ENCODE measurements around the gene SYDE2. TPM values are rescaled to one million over a fixed set of nuclear protein-coding genes. Genes with fewer than 3 reads are reported as not detected.
"Not testable (repeated sequence)": the region's sequence is repeated elsewhere in the genome, so short reads cannot be mapped to it uniquely, and the experiment has no call there.

Gene SYDE2
- polyA plus RNA-seq, 12 donors = 2.6 to 7.4 (median 4.0) TPM; not detected in 1

DNA sequence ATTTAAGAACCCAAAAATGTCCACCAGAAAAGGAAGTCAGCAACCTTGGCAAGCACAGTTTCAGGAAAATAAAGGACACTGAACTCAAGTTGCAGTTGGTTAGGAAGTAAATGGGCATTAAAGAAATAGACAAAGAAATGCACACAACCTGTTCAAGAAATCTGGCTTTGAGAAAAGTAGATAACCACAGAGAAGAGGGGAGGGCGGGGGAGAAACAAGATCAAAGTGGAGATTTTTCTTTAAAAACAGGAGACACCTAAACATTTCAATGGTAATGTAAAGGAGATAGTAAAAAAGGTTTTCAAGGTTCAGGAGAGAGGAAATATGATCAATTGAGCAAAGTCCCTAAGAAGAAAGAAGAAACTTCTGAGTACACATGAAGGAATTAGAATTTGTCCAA lies 29.1 kb downstream of the SYDE2 start:
- no peak for DNase-seq

DNA sequence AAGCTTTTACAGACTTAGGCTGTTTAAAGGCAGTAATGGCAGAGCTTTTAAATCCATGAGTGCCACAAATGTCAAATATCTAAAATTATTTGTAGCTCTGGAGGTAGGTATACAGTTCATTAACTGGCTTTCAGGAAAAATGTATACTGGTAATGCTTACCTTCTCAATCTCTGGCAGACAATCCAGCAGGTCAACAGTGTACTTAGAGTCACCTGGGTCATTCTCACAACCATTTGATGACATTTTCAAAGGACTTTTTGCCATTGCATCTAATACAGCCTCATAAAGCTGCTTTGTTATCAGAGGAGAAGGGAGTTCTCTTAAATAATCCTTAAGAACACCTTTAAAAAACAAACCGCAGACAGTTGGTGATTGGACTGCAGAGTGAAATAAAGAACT lies 31.9 kb downstream of the SYDE2 start:
- DNase-seq = no peak

DNA sequence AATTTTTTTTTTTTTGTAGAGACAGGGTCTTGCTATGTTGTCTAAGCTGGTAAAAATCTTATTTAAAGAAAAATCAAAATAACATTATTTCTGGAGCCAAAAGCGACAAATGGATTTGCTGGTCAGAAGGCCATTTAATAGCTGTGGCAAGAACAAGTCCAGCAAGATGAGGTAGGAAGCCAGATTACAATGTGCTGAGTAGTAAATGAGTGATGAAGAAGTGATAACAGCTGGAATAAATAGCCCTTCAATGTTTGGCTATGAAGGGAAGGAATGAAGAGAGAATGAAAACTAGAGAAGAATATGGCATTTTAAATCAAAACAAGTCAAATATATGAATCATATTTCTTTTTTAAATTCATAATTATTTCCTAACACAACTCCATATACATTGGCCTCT lies 34.5 kb downstream of the SYDE2 start:
- DNase-seq = no peak

DNA sequence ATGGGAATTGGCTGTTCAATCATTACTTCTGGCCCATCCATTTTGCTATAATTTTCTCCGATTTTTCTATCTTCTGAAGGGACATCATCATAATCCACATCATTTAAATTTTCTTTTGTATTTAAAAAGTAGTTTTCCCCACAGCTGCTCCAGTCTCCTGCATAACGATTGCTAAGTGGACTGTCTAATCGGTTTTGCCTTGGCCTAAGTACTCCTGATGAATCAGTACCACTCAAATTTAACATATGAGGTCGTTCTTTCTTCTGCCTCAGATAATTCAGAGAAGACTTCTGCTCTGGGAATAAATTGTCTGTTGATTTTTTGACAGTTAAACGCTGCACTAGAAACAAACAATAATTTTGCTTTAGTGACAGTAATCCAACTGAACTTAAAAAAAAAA lies 41.9 kb downstream of the SYDE2 start:
- DNase-seq = no peak

GRCh38 chr1:85157436-85157835 lies 43.4 kb downstream of the SYDE2 start:
- no peak for DNase-seq

DNA sequence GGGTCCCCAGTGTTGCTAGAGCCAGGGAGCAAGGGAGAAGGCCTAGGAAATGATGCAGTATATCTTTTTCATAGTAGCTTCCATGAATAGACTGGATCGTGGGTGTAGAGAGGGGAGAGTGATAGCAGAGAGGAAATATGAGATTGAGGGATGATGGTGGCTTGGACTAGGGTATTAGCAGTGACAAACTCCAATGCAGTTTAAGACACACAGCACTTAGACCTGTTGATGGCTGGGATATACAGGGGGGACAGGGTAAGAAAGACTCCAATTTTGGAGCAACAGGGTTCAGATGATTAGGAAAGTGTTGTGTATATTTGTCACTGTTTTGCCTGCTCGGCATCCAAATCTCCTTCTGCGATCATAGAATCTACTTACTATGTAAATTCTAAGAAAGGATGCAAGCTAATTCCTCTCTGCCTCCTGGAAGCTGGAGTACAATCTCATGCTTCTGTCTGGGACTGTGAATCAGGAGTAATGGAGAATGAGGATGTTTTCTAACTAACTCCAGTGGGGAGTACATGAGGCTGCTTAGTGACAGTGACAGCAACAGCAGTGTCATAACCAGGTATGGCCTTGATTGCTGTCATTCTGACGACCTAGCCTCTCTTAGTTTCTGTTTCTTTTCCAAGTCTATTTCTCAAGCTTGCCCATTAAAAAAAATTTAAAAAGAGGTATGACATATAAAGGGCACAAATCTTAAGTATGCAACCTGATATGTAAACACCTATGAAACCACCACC lies 47.5 kb downstream of the SYDE2 start:
- DNase-seq = no peak

DNA sequence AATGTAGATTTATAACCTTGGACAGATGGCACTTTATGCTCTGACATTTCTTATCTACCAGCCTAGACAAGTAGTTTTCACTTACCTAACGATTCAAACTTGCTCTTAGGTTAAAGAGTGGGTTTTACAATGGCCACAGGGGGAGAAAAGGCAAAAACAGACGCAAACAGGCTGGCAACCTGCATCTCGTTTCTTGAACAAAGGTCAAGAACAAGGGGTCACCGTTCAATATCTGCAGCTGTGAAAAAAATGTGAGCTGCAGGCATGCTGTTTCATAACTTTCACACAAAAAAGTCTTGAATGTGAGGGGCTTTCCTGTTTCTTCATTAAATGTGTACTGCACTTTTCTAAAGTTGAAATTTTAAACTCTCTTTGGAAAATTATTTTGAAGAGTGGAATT lies 49.4 kb downstream of the SYDE2 start:
- DNase-seq = no peak

DNA sequence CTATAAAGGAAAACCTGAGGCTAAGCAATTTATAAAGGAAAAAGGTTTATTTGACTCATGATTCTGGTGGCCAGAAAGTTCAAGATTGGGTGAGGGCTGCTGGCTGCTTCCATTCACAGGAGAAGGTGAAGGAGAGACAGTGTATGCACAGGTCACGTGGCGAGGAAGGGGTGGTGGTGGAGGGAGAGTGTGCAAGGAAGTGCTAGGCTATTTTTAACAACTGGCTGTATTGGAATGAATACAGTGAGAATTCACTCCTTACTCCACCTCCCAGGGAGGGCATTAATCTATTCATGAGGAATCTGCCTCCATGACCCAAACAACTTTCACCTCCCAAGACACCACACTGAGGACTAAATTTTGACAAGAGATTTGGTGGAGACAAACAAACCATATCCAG lies 51.0 kb downstream of the SYDE2 start:
- no peak for DNase-seq

- DNase-seq = no peak
Measured at GRCh38 chr1:85148524-85149250, 52.1 kb downstream of the SYDE2 start.

DNA sequence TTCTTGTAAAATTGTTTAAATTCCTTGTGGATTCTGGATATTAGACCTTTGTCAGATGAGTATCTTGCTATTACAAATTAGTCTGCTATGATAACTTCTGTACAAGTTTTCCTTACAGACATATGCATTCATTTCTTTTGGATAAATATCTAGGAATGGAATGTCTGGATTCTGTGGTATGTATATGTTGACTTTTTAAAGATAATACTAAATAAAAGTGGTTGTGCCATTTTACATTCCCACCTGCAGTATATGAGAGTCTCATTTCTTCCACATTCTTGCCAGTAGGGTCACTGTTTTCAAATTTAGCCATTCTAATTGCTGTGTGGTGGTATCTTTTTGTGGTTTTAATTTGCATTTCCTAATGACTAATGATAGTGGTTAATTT lies 53.9 kb downstream of the SYDE2 start:
- DNase-seq = no peak

GRCh38 chr1:85146298-85146971 lies 54.4 kb downstream of the SYDE2 start:
- DNase-seq = not testable (repeated sequence)

GRCh38 chr1:85144351-85144750 lies 56.5 kb downstream of the SYDE2 start:
- no peak for DNase-seq

- DNase-seq = no peak
Measured at GRCh38 chr1:85142753-85143152, 58.1 kb downstream of the SYDE2 start.

GRCh38 chr1:85138439-85138838 lies 62.4 kb downstream of the SYDE2 start:
- DNase-seq = not testable (repeated sequence)

GRCh38 chr1:85137660-85138059 lies 63.2 kb downstream of the SYDE2 start:
- no peak for DNase-seq

- no peak for DNase-seq
Measured at GRCh38 chr1:85135392-85135798, 65.4 kb downstream of the SYDE2 start.

DNA sequence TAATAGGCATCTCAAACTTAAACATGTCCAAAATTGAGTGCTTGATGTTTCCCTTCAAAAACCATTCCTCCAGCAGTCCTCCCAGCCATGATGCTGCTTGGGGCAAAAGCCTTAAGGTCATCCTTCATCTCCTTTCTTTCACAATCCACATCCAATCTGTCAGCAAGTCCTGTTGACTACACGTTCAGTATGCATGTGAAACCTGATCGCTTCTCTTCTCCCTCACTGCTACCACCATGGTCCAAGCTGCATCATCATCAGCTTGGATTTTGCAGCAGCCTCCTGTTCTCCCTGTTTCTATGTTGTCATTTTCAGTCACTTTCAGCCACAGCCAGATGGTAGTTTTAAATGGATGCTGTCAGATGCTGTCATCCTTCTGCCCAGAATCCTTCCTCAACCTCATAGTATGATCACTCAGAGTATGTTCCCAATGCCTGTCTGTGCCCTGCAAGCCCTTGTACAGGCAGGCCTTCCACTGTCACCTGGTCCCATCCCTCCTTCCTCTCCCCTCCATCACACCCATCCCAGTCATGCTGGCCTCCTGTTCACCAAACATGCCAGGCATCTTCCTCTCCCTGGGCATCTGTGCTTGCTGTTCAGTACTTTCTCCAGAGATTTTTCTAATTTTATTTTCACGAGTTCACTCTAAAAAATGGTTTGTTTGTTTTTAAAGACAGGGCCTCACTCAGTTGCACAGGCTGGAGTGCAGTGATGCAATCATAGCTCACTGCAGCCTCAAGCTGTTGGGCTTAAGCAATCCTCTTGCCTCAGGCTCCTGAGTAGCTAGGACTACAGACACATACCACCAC lies 66.0 kb downstream of the SYDE2 start:
- DNase-seq = no peak

- no peak for DNase-seq
Measured at GRCh38 chr1:85133565-85134159, 67.2 kb downstream of the SYDE2 start.

DNA sequence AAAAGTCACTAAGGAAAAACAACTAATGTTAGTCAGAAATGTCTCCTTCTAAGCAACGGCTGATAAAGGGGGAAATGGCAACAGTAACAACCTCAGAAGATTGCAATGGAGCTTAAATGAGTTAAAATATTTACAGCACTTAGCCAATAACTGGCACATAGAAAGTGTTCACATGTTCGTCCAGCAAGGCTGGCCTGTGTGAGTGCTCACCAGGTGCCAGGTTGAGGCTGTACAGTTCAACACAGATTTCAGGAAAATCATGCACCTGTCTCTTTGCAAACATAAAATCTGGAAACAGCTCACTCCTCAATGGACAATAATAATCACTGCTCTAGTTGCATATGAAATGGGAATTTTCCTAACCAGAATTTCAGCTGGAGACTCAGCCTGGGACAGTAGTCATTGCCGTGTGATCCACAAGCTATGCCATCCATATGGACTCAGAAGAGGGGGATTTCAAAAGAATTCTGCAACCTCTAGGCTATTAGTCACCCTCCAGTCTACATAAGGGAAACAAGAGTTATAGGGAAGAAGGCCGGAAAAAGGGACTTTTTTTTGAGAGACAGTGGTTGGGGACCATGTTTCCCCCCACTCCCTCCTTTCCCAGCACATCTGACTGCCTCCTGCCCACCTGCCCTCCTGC lies 68.6 kb downstream of the SYDE2 start:
- DNase-seq = no peak

DNA sequence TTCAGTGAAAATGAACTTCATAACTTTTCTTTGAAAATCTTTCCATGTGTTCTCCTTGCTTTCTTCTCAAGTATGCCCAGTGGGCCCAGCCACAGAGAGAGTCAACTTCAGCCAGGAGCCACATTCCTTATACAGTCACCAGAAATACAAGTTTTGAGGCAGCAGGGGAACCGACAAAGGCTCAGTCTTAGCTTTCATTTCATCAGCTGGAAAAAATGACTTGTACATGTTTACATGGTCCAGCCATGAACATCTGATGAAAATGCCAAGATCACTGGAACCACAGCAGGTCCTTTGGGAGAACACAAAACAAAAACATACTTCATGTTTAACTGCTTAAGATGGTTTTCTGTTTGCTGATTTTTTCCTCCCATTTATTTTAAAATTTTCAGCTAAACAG lies 72.5 kb downstream of the SYDE2 start:
- DNase-seq = peak; percentile 35

DNA sequence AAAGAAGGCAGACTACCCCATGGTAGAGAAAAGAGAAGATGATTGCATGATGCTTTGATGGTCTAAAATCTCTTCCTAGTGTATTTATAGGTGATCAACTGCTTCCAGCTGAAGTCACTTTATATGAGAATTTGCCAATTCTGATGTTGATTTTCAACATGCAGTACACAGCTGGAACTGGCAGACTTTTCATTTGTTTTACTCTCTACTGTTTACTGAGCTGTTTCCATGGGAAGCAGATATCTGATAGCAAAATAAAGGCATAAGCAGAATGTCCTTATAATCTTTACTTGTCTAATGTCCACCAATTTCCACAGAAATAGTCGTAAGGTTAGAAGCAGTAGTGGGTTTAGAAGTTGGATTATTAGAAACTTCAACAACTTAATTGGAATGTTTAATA lies 74.9 kb downstream of the SYDE2 start:
- DNase-seq = peak; percentile 52

All from muscle of arm (tissue), 12 donors.